Breast epithelium (tissue), 4 donors: ENCODE results near the gene KSR2. TPM values are rescaled to one million over a fixed set of nuclear protein-coding genes. Genes with fewer than 3 reads are reported as not detected.

Source experiments
- DNase-seq, 2 donors: peaks; one replicate each; pipeline ENCODE4 v3.0.0-alpha.2; 2019; ENCODE audit warnings: low spot score in 2 of 2
- H3K27ac ChIP-seq, 2 donors: fragments of 200-600 bp; sonication (generic) in 1 of 2; one replicate each; pipeline ENCODE4 v1.5.1; 2016 to 2019; ENCODE audit warnings: mild to moderate bottlenecking in 1 of 2
- H3K27me3 ChIP-seq, 2 donors: fragments of 200-600 bp; sonication (generic) in 1 of 2; one replicate each; pipeline versions ENCODE4 v1.5.1 to v1.6.0; 2017 to 2019; ENCODE audit warnings: control low read depth in 1 of 2, mild to moderate bottlenecking in 1 of 2
- H3K36me3 ChIP-seq: fragments of 200-600 bp; one replicate; pipeline ENCODE4 v1.5.1; 2019
- H3K4me1 ChIP-seq, 2 donors: fragments of 200-600 bp; sonication (generic); one replicate each; pipeline ENCODE4 v1.5.1; 2016 to 2019; ENCODE audit warnings: control low read depth in 1 of 2
- H3K4me3 ChIP-seq, 3 donors: fragments of 200-600 bp; sonication (generic); 1 replicate in 2 of 3; 2 replicates in 1 of 3; pipeline ENCODE4 v1.5.1; 2016 to 2019; ENCODE audit warnings: mild to moderate bottlenecking in 3 of 3, moderate library complexity in 2 of 3
- H3K9me3 ChIP-seq, 2 donors: fragments of 200-600 bp; sonication (generic) in 1 of 2; one replicate each; pipeline ENCODE4 v1.5.1; 2016 to 2019; ENCODE audit warnings: control low read depth in 1 of 2
- CTCF ChIP-seq, 3 donors: fragments of 450-650 bp; IDR thresholded peaks; one replicate each; pipeline ENCODE4 v1.5.1; 2016 to 2017; ENCODE audit warnings: antibody characterized with exemption in 3 of 3, mild to moderate bottlenecking in 3 of 3, moderate library complexity in 3 of 3
- POLR2A ChIP-seq: fragments of 450-650 bp; IDR thresholded peaks from one replicate; pipeline ENCODE4 v1.6.1; 2016; ENCODE audit warnings: antibody characterized with exemption, mild to moderate bottlenecking, moderate library complexity
- POLR2AphosphoS5 ChIP-seq, 3 donors: sonication (generic); formaldehyde crosslinking; IDR thresholded peaks; one replicate each; pipeline ENCODE4 v1.6.1; 2017; ENCODE audit warnings: antibody characterized with exemption in 3 of 3
- intact Hi-C: fragments of 100-400 bp; cut with DNase I; formaldehyde crosslinking; loops from one replicate; pipeline ENCODE4 v1.15.1; 2023; ENCODE audit warnings: low total_unique reads
- total RNA-seq, 3 donors: library from RNA; depleted of rRNA; stranded (reverse); fragments of >200 nt; gene quantifications; one replicate each; pipeline ENCODE4 v1.1.0, GENCODE V29; 2016

The KSR2 gene
- total RNA-seq, 3 donors from 2014 or later, result under 0.01 to 1.9 (median 0.33) TPM

GRCh38 chr12:117461732-117462131, 507.1 kb downstream of the KSR2 start:
- Histone ChIP-seq H3K4me3 (no peak overlapping the region), H3K4me1 (no peaks in the 10 kb centered on the region), H3K27me3 (no peaks in the 10 kb centered on the region), H3K27ac (no peak overlapping the region), H3K9me3 (no peaks in the 10 kb centered on the region), H3K36me3 (no peaks in the 10 kb centered on the region)
- DNase-seq, result no peak
- intact Hi-C loops, result no loop called here
- TF ChIP-seq POLR2AphosphoS5 (IDR thresholded peaks at IDR 0.05) (no peak), POLR2A (no peak), CTCF (IDR thresholded peaks at IDR 0.05) (no peak)

DNA sequence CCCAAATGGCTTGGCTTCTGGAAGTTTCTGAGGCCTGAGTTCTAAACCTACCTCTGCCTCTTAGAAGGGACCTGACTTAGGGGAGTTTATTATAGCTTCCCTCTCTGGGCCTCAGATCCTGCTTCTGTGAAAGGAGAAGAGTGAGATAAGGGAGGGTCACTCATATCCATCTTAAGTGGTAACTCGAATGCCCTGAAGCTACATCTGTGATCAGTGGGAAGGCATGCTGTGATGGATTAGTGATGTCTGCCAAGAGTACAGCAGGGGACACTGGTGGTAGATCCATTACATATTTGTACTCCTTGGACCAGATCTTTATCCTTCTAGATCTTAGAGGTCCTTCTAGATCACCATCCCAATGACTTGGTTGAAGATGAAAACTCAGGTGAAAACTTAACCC, 509.6 kb downstream of the KSR2 start:
- no peak overlapping the region for H3K27ac ChIP-seq
- no peak for DNase-seq
- no peaks in the 10 kb centered on the region for H3K36me3 ChIP-seq
- intact Hi-C loops, result loop anchor here (10.0 kb wide), 1 partner anchor 974 kb away; no protein-coding TSS in a partner anchor
- TF ChIP-seq CTCF (IDR thresholded peaks at IDR 0.05) (no peak), POLR2AphosphoS5 (IDR thresholded peaks at IDR 0.05) (no peak), POLR2A (no peak)
- H3K4me3 ChIP-seq, result no peak overlapping the region
- no peaks in the 10 kb centered on the region for H3K4me1 ChIP-seq
- no peaks in the 10 kb centered on the region for H3K9me3 ChIP-seq
- H3K27me3 ChIP-seq, result no peaks in the 10 kb centered on the region

GRCh38 chr12:117457189-117457588, 511.6 kb downstream of the KSR2 start:
- Histone ChIP-seq H3K9me3 (no peaks in the 10 kb centered on the region), H3K4me3 (no peak overlapping the region), H3K4me1 (no peaks in the 10 kb centered on the region), H3K27me3 (no peaks in the 10 kb centered on the region), H3K27ac (no peak overlapping the region), H3K36me3 (no peaks in the 10 kb centered on the region)
- TF ChIP-seq POLR2AphosphoS5 (IDR thresholded peaks at IDR 0.05) (no peak), POLR2A (no peak), CTCF (IDR thresholded peaks at IDR 0.05) (no peak)
- intact Hi-C loops, result loop anchor here (10.0 kb wide), 1 partner anchor 972 kb away; no protein-coding TSS in a partner anchor
- DNase-seq, result no peak

- TF ChIP-seq POLR2AphosphoS5 (IDR thresholded peaks at IDR 0.05) (no peak), POLR2A (no peak), CTCF (IDR thresholded peaks at IDR 0.05) (no peak)
- H3K4me1 ChIP-seq, result no peaks in the 10 kb centered on the region
- H3K36me3 ChIP-seq, result no peaks in the 10 kb centered on the region
- no peak overlapping the region for H3K27ac ChIP-seq
- no peaks in the 10 kb centered on the region for H3K9me3 ChIP-seq
- no peaks in the 10 kb centered on the region for H3K27me3 ChIP-seq
- H3K4me3 ChIP-seq, result no peak overlapping the region
- no peak for DNase-seq
- intact Hi-C loops, result loop anchor here (10.0 kb wide), 1 partner anchor 971 kb away; no protein-coding TSS in a partner anchor
Observed at GRCh38 chr12:117456076-117456475, 512.7 kb downstream of the KSR2 start.

GRCh38 chr12:117453961-117454360, 514.8 kb downstream of the KSR2 start:
- no peaks in the 10 kb centered on the region for H3K4me1 ChIP-seq
- no peak for TF ChIP-seq POLR2A
- no peak for TF ChIP-seq CTCF (IDR thresholded peaks at IDR 0.05)
- no peak for TF ChIP-seq POLR2AphosphoS5 (IDR thresholded peaks at IDR 0.05)
- no peaks in the 10 kb centered on the region for H3K27me3 ChIP-seq
- no peak overlapping the region for H3K4me3 ChIP-seq
- H3K9me3 ChIP-seq, result no peaks in the 10 kb centered on the region
- H3K36me3 ChIP-seq, result no peaks in the 10 kb centered on the region
- no peak for DNase-seq
- intact Hi-C loops, result loop anchor here (10.0 kb wide), 1 partner anchor 969 kb away; no protein-coding TSS in a partner anchor
- no peak overlapping the region for H3K27ac ChIP-seq
